Measurements from ENCODE around the gene CST9L.
A peak's percentile ranks its signal among the peaks of the same experiment; 100 is the strongest.

Gene CST9L
- total RNA-seq, result 0 reads per million in 2 experiments

- no peak for DNase-seq (ENCODE audit: low read depth)
Observed at GRCh38 chr20:23568320-23568970, at the start of gene CST9L. Gene CST9L (minus strand): TSS chr20:23568484. CDS start chr20:23568450, 34 bp downstream.

- DNase-seq (ENCODE audit: low read depth), result no peak
Observed at GRCh38 chr20:23614163-23614562, 45.9 kb upstream of the CST9L start.

- DNase-seq (ENCODE audit: low read depth), result no peak
Observed at GRCh38 chr20:23613676-23614075, 45.4 kb upstream of the CST9L start.

- no peak for DNase-seq (ENCODE audit: low read depth)
Observed at GRCh38 chr20:23612396-23612795, 44.1 kb upstream of the CST9L start.

GRCh38 chr20:23609486-23610109 is 41.3 kb upstream of the CST9L start:
- no peak for DNase-seq (ENCODE audit: low read depth)

GRCh38 chr20:23608251-23608846 is 40.1 kb upstream of the CST9L start:
- DNase-seq (ENCODE audit: low read depth), result no peak

- DNase-seq (ENCODE audit: low read depth), result no peak
Observed at GRCh38 chr20:23607497-23608245, 39.4 kb upstream of the CST9L start.

GRCh38 chr20:23606652-23607049 is 38.4 kb upstream of the CST9L start:
- DNase-seq (ENCODE audit: low read depth), result peak; percentile 27

- DNase-seq (ENCODE audit: low read depth), result no peak
Observed at GRCh38 chr20:23605867-23606651, 37.8 kb upstream of the CST9L start, which contains the start of gene CST9. Gene CST9 (minus strand): TSS chr20:23605917. CDS start chr20:23605864, 53 bp downstream.

- no peak for DNase-seq (ENCODE audit: low read depth)
Observed at GRCh38 chr20:23604306-23604705, 36.0 kb upstream of the CST9L start.

- no peak for DNase-seq (ENCODE audit: low read depth)
Observed at GRCh38 chr20:23603321-23603720, 35.0 kb upstream of the CST9L start.

- no peak for DNase-seq (ENCODE audit: low read depth)
Observed at GRCh38 chr20:23602699-23603098, 34.4 kb upstream of the CST9L start.

GRCh38 chr20:23602241-23602640 is 34.0 kb upstream of the CST9L start:
- DNase-seq (ENCODE audit: low read depth), result no peak

- no peak for DNase-seq (ENCODE audit: low read depth)
Observed at GRCh38 chr20:23601715-23602114, 33.4 kb upstream of the CST9L start.

- no peak for DNase-seq (ENCODE audit: low read depth)
Observed at GRCh38 chr20:23598481-23598880, 30.2 kb upstream of the CST9L start.

- no peak for DNase-seq (ENCODE audit: low read depth)
Observed at GRCh38 chr20:23596579-23597250, 28.4 kb upstream of the CST9L start.

GRCh38 chr20:23595941-23596340 is 27.7 kb upstream of the CST9L start:
- no peak for DNase-seq (ENCODE audit: low read depth)

GRCh38 chr20:23588434-23589403 is 20.4 kb upstream of the CST9L start:
- DNase-seq (ENCODE audit: low read depth), result no peak

- no peak for DNase-seq (ENCODE audit: low read depth)
Observed at GRCh38 chr20:23587631-23588030, 19.3 kb upstream of the CST9L start.
